CD4-positive, alpha-beta T cell (primary cell): ENCODE data around the gene ZNF423. TPM values are rescaled to one million over a fixed set of nuclear protein-coding genes. Genes with fewer than 3 reads are reported as not detected.

Experiments
- ATAC-seq: fragments of 200-7000 bp; cut with Tn5 transposase; one replicate; pipeline ENCODE4 v1.10.0; 2022; ENCODE audit warnings: mild to moderate bottlenecking; ENCODE audit not compliant: poor library complexity
- CTCF ChIA-PET: fragments of 350-600 bp; sonication (Branson Sonifier 250); formaldehyde crosslinking; loops from one replicate; lab custom pipeline; 2021; ENCODE audit warnings: antibody characterized with exemption, inconsistent platforms; lab: Charles Lee
- POLR2A ChIA-PET: fragments of 350-600 bp; sonication (Branson Sonifier 250); formaldehyde crosslinking; loops from one replicate; lab custom pipeline; 2021; ENCODE audit warnings: antibody characterized with exemption, inconsistent platforms; lab: Charles Lee
- DNase-seq, 14 experiments: peaks; one replicate each; pipeline ENCODE4 v3.0.0-alpha.2; 2013 to 2020; ENCODE audit warnings: mixed read lengths in 2 of 14
- H3K27ac ChIP-seq, 2 donors: one replicate each; pipeline versions ENCODE4 v1.5.1 to v1.7.0; 2013; ENCODE audit warnings: low read length in 2 of 2, low read depth in 1 of 2, mild to moderate bottlenecking in 1 of 2
- H3K27me3 ChIP-seq, 2 experiments: 1 replicate in 1 of 2; 2 replicates in 1 of 2; pipeline versions ENCODE4 v1.6.1 to v1.7.0; 2013; ENCODE audit warnings: low read length in 2 of 2, control low read depth in 1 of 2, mild to moderate bottlenecking in 1 of 2, moderate library complexity in 1 of 2; ENCODE audit not compliant: insufficient read depth in 2 of 2, control insufficient read depth in 1 of 2
- H3K36me3 ChIP-seq: one replicate; pipeline ENCODE4 v1.6.1; 2013; ENCODE audit warnings: low read length, control low read depth; ENCODE audit not compliant: insufficient read depth
- H3K4me1 ChIP-seq: one replicate; pipeline ENCODE4 v1.6.1; 2013; ENCODE audit warnings: low read length, control low read depth; ENCODE audit not compliant: insufficient read depth
- H3K4me3 ChIP-seq: one replicate; pipeline ENCODE4 v1.5.1; 2013; ENCODE audit warnings: mild to moderate bottlenecking, low read length, moderate library complexity
- H3K9me3 ChIP-seq, 2 experiments: 1 replicate in 1 of 2; 2 replicates in 1 of 2; pipeline versions ENCODE4 v1.6.1 to v1.7.0; 2013; ENCODE audit warnings: low read length in 2 of 2, mild to moderate bottlenecking in 2 of 2, control low read depth in 1 of 2, moderate library complexity in 1 of 2; ENCODE audit not compliant: control insufficient read depth in 1 of 2, insufficient read depth in 1 of 2
- H3K27ac Mint-ChIP-seq: one replicate; pipeline ENCODE4 v1.8.0; 2020; ENCODE audit warnings: mixed read lengths
- H3K27me3 Mint-ChIP-seq: one replicate; pipeline ENCODE4 v1.8.0; 2021; ENCODE audit warnings: mixed read lengths
- H3K36me3 Mint-ChIP-seq: one replicate; pipeline ENCODE4 v1.8.0; 2021; ENCODE audit warnings: low read depth, mixed read lengths
- H3K4me1 Mint-ChIP-seq: one replicate; pipeline ENCODE4 v1.8.0; 2021; ENCODE audit warnings: low read depth, mixed read lengths
- H3K4me3 Mint-ChIP-seq: one replicate; pipeline ENCODE4 v1.8.0; 2020; ENCODE audit warnings: mild to moderate bottlenecking, mixed read lengths
- H3K9me3 Mint-ChIP-seq: one replicate; pipeline ENCODE4 v1.8.0; 2020; ENCODE audit warnings: mixed read lengths
- CTCF ChIP-seq: fragments of 200-600 bp; IDR thresholded peaks from one replicate; pipeline ENCODE4 v1.8.0; 2022; ENCODE audit warnings: antibody characterized with exemption, mild to moderate bottlenecking
- intact Hi-C, 2 experiments: fragments of 100-400 bp; cut with DNase I in 1 of 2; cut with micrococcal nuclease in 1 of 2; formaldehyde crosslinking; loops; one replicate each; pipeline versions ENCODE4 v1.15.1 to v1.9.0; 2023 to 2025; cut with DNase I, micrococcal nuclease
- total RNA-seq, 174 experiments: library from RNA in 2 of 174; stranded (reverse) in 2 of 174; gene quantifications; one replicate each; pipeline ENCODE4 v1.2.3 and lab custom pipeline; 2021 to 2026

ZNF423 gene
- total RNA-seq, 2 experiments from 2014 or later: not detected

GRCh38 chr16:49844359-49844758 lies 11.6 kb downstream of the ZNF423 start:
- no peaks in the 10 kb centered on the region for H3K9me3 Mint-ChIP-seq
- CTCF ChIA-PET: no interaction called here
- Histone ChIP-seq H3K9me3 (no peaks in the 10 kb centered on the region), H3K27me3 (peaks cover 7 to 9% of the 10 kb centered on the region in 2 experiments), H3K27ac (no peak overlapping the region), H3K36me3 (no peaks in the 10 kb centered on the region), H3K4me1 (no peaks in the 10 kb centered on the region), H3K4me3 (no peak overlapping the region)
- intact Hi-C loops: no loop called here
- no peak for TF ChIP-seq CTCF
- H3K36me3 Mint-ChIP-seq: no peaks in the 10 kb centered on the region
- no peaks in the 10 kb centered on the region for H3K4me1 Mint-ChIP-seq
- ATAC-seq (no peak), DNase-seq (no peak)
- H3K4me3 Mint-ChIP-seq: no peak overlapping the region
- H3K27ac Mint-ChIP-seq: no peak overlapping the region
- POLR2A ChIA-PET: no interaction called here
- H3K27me3 Mint-ChIP-seq: peaks cover 57% of the 10 kb centered on the region

GRCh38 chr16:49843758-49844157 lies 12.2 kb downstream of the ZNF423 start:
- Histone ChIP-seq H3K4me3 (no peak overlapping the region), H3K4me1 (no peaks in the 10 kb centered on the region), H3K36me3 (no peaks in the 10 kb centered on the region), H3K27ac (no peak overlapping the region), H3K9me3 (no peaks in the 10 kb centered on the region), H3K27me3 (peaks cover 9 to 13% of the 10 kb centered on the region in 2 experiments)
- H3K27me3 Mint-ChIP-seq: peaks cover 51% of the 10 kb centered on the region
- intact Hi-C loops: no loop called here
- ChIA-PET CTCF (no interaction called here), POLR2A (no interaction called here)
- no peak overlapping the region for H3K27ac Mint-ChIP-seq
- no peak for TF ChIP-seq CTCF
- H3K9me3 Mint-ChIP-seq: no peaks in the 10 kb centered on the region
- no peak overlapping the region for H3K4me3 Mint-ChIP-seq
- H3K36me3 Mint-ChIP-seq: no peaks in the 10 kb centered on the region
- ATAC-seq (no peak), DNase-seq (no peak)
- no peaks in the 10 kb centered on the region for H3K4me1 Mint-ChIP-seq

GRCh38 chr16:49842972-49843371 lies 12.9 kb downstream of the ZNF423 start:
- H3K4me1 Mint-ChIP-seq: no peaks in the 10 kb centered on the region
- H3K27ac Mint-ChIP-seq: no peak overlapping the region
- ATAC-seq: no peak
- no peak overlapping the region for H3K4me3 Mint-ChIP-seq
- H3K27me3 ChIP-seq: peaks cover 9 to 18% of the 10 kb centered on the region in 2 experiments
- no peaks in the 10 kb centered on the region for H3K36me3 ChIP-seq
- no peak for DNase-seq
- H3K9me3 ChIP-seq: no peaks in the 10 kb centered on the region
- ChIA-PET POLR2A (no interaction called here), CTCF (no interaction called here)
- H3K4me1 ChIP-seq: no peaks in the 10 kb centered on the region
- intact Hi-C loops: no loop called here
- TF ChIP-seq CTCF: no peak
- H3K27ac ChIP-seq: no peak overlapping the region
- H3K9me3 Mint-ChIP-seq: no peaks in the 10 kb centered on the region
- H3K27me3 Mint-ChIP-seq: peaks cover 47% of the 10 kb centered on the region
- H3K4me3 ChIP-seq: no peak overlapping the region
- H3K36me3 Mint-ChIP-seq: no peaks in the 10 kb centered on the region
